Karpas-422 (cell line): ENCODE results near the gene RPL26. TPM values are rescaled to one million over a fixed set of nuclear protein-coding genes. Genes with fewer than 3 reads are reported as not detected.

Source experiments
- DNase-seq: peaks from one replicate; pipeline ENCODE4 v3.0.0-alpha.2; 2015
- H2AFZ ChIP-seq: fragments of 200-600 bp; sonication (generic); 2 replicates; pipeline ENCODE4 v1.6.1; 2014; ENCODE audit warnings: antibody characterized with exemption, low read length, mixed read lengths
- H3K27ac ChIP-seq: fragments of 200-600 bp; sonication (generic); 2 replicates; pipeline ENCODE4 v1.5.1; 2014; ENCODE audit warnings: mild to moderate bottlenecking, low read length, moderate library complexity
- H3K27me3 ChIP-seq: fragments of 200-600 bp; sonication (generic); 2 replicates; pipeline ENCODE4 v1.6.1; 2014; ENCODE audit warnings: low read length, mixed read lengths
- H3K36me3 ChIP-seq: fragments of 200-600 bp; sonication (generic); 2 replicates; pipeline ENCODE4 v1.6.1; 2014; ENCODE audit warnings: low read length, mixed read lengths; ENCODE audit not compliant: insufficient read depth
- H3K4me1 ChIP-seq: fragments of 200-600 bp; sonication (generic); 2 replicates; pipeline ENCODE4 v1.6.1; 2014; ENCODE audit warnings: mild to moderate bottlenecking, low read length, mixed read lengths
- H3K4me2 ChIP-seq: fragments of 200-600 bp; sonication (generic); 2 replicates; pipeline ENCODE4 v1.6.1; 2014; ENCODE audit warnings: low read length, low read depth, mild to moderate bottlenecking; ENCODE audit not compliant: poor library complexity, severe bottlenecking
- H3K4me3 ChIP-seq: fragments of 200-600 bp; sonication (generic); 2 replicates; pipeline ENCODE4 v1.5.1; 2014; ENCODE audit warnings: mild to moderate bottlenecking, antibody characterized with exemption, low read length, mixed read lengths
- H3K79me2 ChIP-seq: fragments of 200-600 bp; sonication (generic); 2 replicates; pipeline ENCODE4 v1.6.1; 2014; ENCODE audit warnings: mild to moderate bottlenecking, low read length, mixed read lengths
- H3K9ac ChIP-seq: fragments of 200-600 bp; sonication (generic); 2 replicates; pipeline ENCODE4 v1.6.0; 2014; ENCODE audit warnings: low read length
- H3K9me2 ChIP-seq: fragments of 200-600 bp; sonication (generic), shearing (Covaris generic); replicated peaks from 2 replicates; pipeline ENCODE4 v1.6.0; 2014; ENCODE audit warnings: mild to moderate bottlenecking, low read length, moderate library complexity; ENCODE audit not compliant: insufficient read depth
- H3K9me3 ChIP-seq: fragments of 300-700, 200-600 bp; sonication (generic); 2 replicates; pipeline ENCODE4 v1.6.1; 2014; ENCODE audit warnings: low read length, mixed read lengths
- H4K20me1 ChIP-seq: fragments of 200-600 bp; sonication (generic); 2 replicates; pipeline ENCODE4 v1.6.1; 2014; ENCODE audit warnings: mild to moderate bottlenecking, antibody characterized with exemption, low read length, low read depth; ENCODE audit not compliant: insufficient read depth
- total RNA-seq: library from RNA; depleted of rRNA; stranded (reverse); fragments of >200 nt; shearing (Covaris generic); gene quantifications from 2 replicates; pipeline ENCODE4 v1.2.3, GENCODE V29; 2014; ENCODE audit warnings: low replicate concordance

RPL26 gene
- total RNA-seq, 1 experiment from 2014 or later, result 4,201 TPM

- H3K27ac ChIP-seq, result no peak overlapping the region
- DNase-seq, result no peak
- no peak overlapping the region for H3K4me2 ChIP-seq
- no peaks in the 10 kb centered on the region for H4K20me1 ChIP-seq
- H3K9ac ChIP-seq, result no peak overlapping the region
- H3K9me2 ChIP-seq, result no peaks in the 10 kb centered on the region
- H2AFZ ChIP-seq, result no peak overlapping the region
- no peaks in the 10 kb centered on the region for H3K9me3 ChIP-seq
- H3K36me3 ChIP-seq, result no peaks in the 10 kb centered on the region
- H3K4me1 ChIP-seq, result no peaks in the 10 kb centered on the region
- no peak overlapping the region for H3K4me3 ChIP-seq
- no peaks in the 10 kb centered on the region for H3K27me3 ChIP-seq
- no peaks in the 10 kb centered on the region for H3K79me2 ChIP-seq
Measured at GRCh38 chr17:8417806-8418205, 34.8 kb upstream of the RPL26 start.

GRCh38 chr17:8413938-8414337, 30.9 kb upstream of the RPL26 start:
- no peaks in the 10 kb centered on the region for H3K4me1 ChIP-seq
- H3K4me3 ChIP-seq, result no peak overlapping the region
- no peak overlapping the region for H2AFZ ChIP-seq
- no peaks in the 10 kb centered on the region for H3K36me3 ChIP-seq
- no peaks in the 10 kb centered on the region for H3K9me2 ChIP-seq
- H3K79me2 ChIP-seq, result no peaks in the 10 kb centered on the region
- no peaks in the 10 kb centered on the region for H3K27me3 ChIP-seq
- no peak overlapping the region for H3K9ac ChIP-seq
- no peak overlapping the region for H3K27ac ChIP-seq
- H4K20me1 ChIP-seq, result no peaks in the 10 kb centered on the region
- H3K9me3 ChIP-seq, result no peaks in the 10 kb centered on the region
- no peak overlapping the region for H3K4me2 ChIP-seq
- DNase-seq, result no peak

- Histone ChIP-seq H3K9ac (no peak overlapping the region), H3K9me3 (no peaks in the 10 kb centered on the region), H3K4me2 (no peak overlapping the region), H3K36me3 (no peaks in the 10 kb centered on the region), H3K79me2 (no peaks in the 10 kb centered on the region), H4K20me1 (no peaks in the 10 kb centered on the region), H3K27me3 (no peaks in the 10 kb centered on the region), H3K4me3 (no peak overlapping the region), H3K9me2 (no peaks in the 10 kb centered on the region), H2AFZ (no peak overlapping the region), H3K27ac (no peak overlapping the region), H3K4me1 (no peaks in the 10 kb centered on the region)
- DNase-seq, result no peak
Measured at GRCh38 chr17:8413328-8413727, 30.3 kb upstream of the RPL26 start.

GRCh38 chr17:8412089-8412488, 29.1 kb upstream of the RPL26 start:
- Histone ChIP-seq H3K79me2 (no peaks in the 10 kb centered on the region), H3K9me3 (no peaks in the 10 kb centered on the region), H4K20me1 (no peaks in the 10 kb centered on the region), H3K9me2 (no peaks in the 10 kb centered on the region), H3K4me2 (no peak overlapping the region), H3K9ac (no peak overlapping the region), H3K4me1 (no peaks in the 10 kb centered on the region), H3K36me3 (no peaks in the 10 kb centered on the region), H3K4me3 (no peak overlapping the region), H2AFZ (no peak overlapping the region), H3K27me3 (no peaks in the 10 kb centered on the region), H3K27ac (no peak overlapping the region)
- DNase-seq, result no peak

GRCh38 chr17:8410883-8411238, 27.9 kb upstream of the RPL26 start:
- DNase-seq, result no peak
- Histone ChIP-seq H3K4me1 (no peaks in the 10 kb centered on the region), H3K4me2 (no peak overlapping the region), H3K4me3 (no peak overlapping the region), H3K36me3 (no peaks in the 10 kb centered on the region), H3K27ac (no peak overlapping the region), H4K20me1 (no peaks in the 10 kb centered on the region), H3K9me3 (no peaks in the 10 kb centered on the region), H2AFZ (no peak overlapping the region), H3K9ac (no peak overlapping the region), H3K79me2 (no peaks in the 10 kb centered on the region), H3K27me3 (no peaks in the 10 kb centered on the region), H3K9me2 (no peaks in the 10 kb centered on the region)

GRCh38 chr17:8409966-8410882, 27.2 kb upstream of the RPL26 start:
- Histone ChIP-seq H3K27me3 (no peaks in the 10 kb centered on the region), H3K9ac (no peak overlapping the region), H3K79me2 (no peaks in the 10 kb centered on the region), H3K27ac (no peak overlapping the region), H3K4me1 (no peaks in the 10 kb centered on the region), H3K9me2 (no peaks in the 10 kb centered on the region), H3K36me3 (no peaks in the 10 kb centered on the region), H4K20me1 (no peaks in the 10 kb centered on the region), H2AFZ (no peak overlapping the region), H3K4me3 (no peak overlapping the region), H3K9me3 (no peaks in the 10 kb centered on the region), H3K4me2 (no peak overlapping the region)
- DNase-seq, result peak; percentile 90

- no peaks in the 10 kb centered on the region for H4K20me1 ChIP-seq
- no peak overlapping the region for H3K4me2 ChIP-seq
- no peaks in the 10 kb centered on the region for H3K36me3 ChIP-seq
- H2AFZ ChIP-seq, result no peak overlapping the region
- no peaks in the 10 kb centered on the region for H3K9me3 ChIP-seq
- H3K79me2 ChIP-seq, result no peaks in the 10 kb centered on the region
- DNase-seq, result no peak
- no peak overlapping the region for H3K4me3 ChIP-seq
- no peaks in the 10 kb centered on the region for H3K9me2 ChIP-seq
- no peak overlapping the region for H3K9ac ChIP-seq
- no peaks in the 10 kb centered on the region for H3K4me1 ChIP-seq
- no peak overlapping the region for H3K27ac ChIP-seq
- no peaks in the 10 kb centered on the region for H3K27me3 ChIP-seq
Measured at GRCh38 chr17:8408371-8408770, 25.4 kb upstream of the RPL26 start.

GRCh38 chr17:8406174-8406573, 23.2 kb upstream of the RPL26 start:
- no peak overlapping the region for H2AFZ ChIP-seq
- H3K9me3 ChIP-seq, result no peaks in the 10 kb centered on the region
- no peak overlapping the region for H3K4me3 ChIP-seq
- H3K79me2 ChIP-seq, result no peaks in the 10 kb centered on the region
- no peak overlapping the region for H3K4me2 ChIP-seq
- H3K4me1 ChIP-seq, result no peaks in the 10 kb centered on the region
- no peaks in the 10 kb centered on the region for H3K36me3 ChIP-seq
- no peak for DNase-seq
- H4K20me1 ChIP-seq, result no peaks in the 10 kb centered on the region
- H3K27ac ChIP-seq, result no peak overlapping the region
- H3K9ac ChIP-seq, result no peak overlapping the region
- H3K27me3 ChIP-seq, result no peaks in the 10 kb centered on the region
- no peaks in the 10 kb centered on the region for H3K9me2 ChIP-seq
